ENCODE data around the gene SLC35F4.

- TF ChIP-seq CTCF (IDR thresholded peaks at IDR 0.05; ENCODE audit: control extremely low read depth in 1 of 3, insufficient read depth in 1 of 3, low read depth in 1 of 3, low read length in 3 of 3) (no peak), RNF2 (IDR thresholded peaks at IDR 0.05; ENCODE audit: borderline replicate concordance, low read depth, low read length, missing control alignments, poor library complexity, severe bottlenecking) (no peak), TEAD4 (IDR thresholded peaks at IDR 0.05; ENCODE audit: low read depth, low read length) (no peak)
These were observed 233.2 kb downstream of the SLC35F4 start for GRCh38 chr14:57632649-57633048.
